ENCODE results near the gene MCF2L.

- TF ChIP-seq, protein P1, sequence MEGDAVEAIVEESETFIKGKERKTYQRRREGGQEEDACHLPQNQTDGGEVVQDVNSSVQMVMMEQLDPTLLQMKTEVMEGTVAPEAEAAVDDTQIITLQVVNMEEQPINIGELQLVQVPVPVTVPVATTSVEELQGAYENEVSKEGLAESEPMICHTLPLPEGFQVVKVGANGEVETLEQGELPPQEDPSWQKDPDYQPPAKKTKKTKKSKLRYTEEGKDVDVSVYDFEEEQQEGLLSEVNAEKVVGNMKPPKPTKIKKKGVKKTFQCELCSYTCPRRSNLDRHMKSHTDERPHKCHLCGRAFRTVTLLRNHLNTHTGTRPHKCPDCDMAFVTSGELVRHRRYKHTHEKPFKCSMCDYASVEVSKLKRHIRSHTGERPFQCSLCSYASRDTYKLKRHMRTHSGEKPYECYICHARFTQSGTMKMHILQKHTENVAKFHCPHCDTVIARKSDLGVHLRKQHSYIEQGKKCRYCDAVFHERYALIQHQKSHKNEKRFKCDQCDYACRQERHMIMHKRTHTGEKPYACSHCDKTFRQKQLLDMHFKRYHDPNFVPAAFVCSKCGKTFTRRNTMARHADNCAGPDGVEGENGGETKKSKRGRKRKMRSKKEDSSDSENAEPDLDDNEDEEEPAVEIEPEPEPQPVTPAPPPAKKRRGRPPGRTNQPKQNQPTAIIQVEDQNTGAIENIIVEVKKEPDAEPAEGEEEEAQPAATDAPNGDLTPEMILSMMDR (IDR thresholded peaks at IDR 0.05), result no peak
- no peak for TF ChIP-seq POLR2A (IDR thresholded peaks at IDR 0.05)
Observed at GRCh38 chr13:112972867-112973576, 4.0 kb downstream of the MCF2L start.

Data from body of pancreas (tissue), 4 donors.